HCT116 (cell line): Measurements from ENCODE around the gene RGS18. TPM values are rescaled to one million over a fixed set of nuclear protein-coding genes. Genes with fewer than 3 reads are reported as not detected.

Source experiments
- ATAC-seq: fragments of 200-7000 bp; cut with Tn5 transposase; 2 replicates; pipeline ENCODE4 v1.9.1; 2020; ENCODE audit warnings: mild to moderate bottlenecking, moderate library complexity
- BruUV-seq: library from RNA; stranded (reverse); fragments of 400-500 nt; replicated peaks from 2 replicates; lab custom pipeline; 2021; lab: Mats Ljungman, UMichigan
- CTCF ChIA-PET: fragments of 300-600 bp; sonication (Branson Sonifier 250); formaldehyde crosslinking; loops from one replicate; lab custom pipeline; 2021; ENCODE audit warnings: antibody characterized with exemption; lab: Charles Lee
- POLR2A ChIA-PET: fragments of 300-600, 350-600 bp; sonication (Branson Sonifier 250); formaldehyde crosslinking; loops from one replicate; lab custom pipeline; 2021; ENCODE audit warnings: antibody characterized with exemption; lab: Charles Lee
- RAD21 ChIA-PET, 2 experiments: fragments of 300-600 bp; sonication (Branson Sonifier 250); formaldehyde crosslinking; loops; one replicate each; lab custom pipeline; 2023; ENCODE audit warnings: low total read pairs in 2 of 2; ENCODE audit not compliant: uncharacterized antibody in 2 of 2, unreplicated experiment in 2 of 2, low non-redundant PET in 1 of 2; lab: Charles Lee
- DNase-seq: peaks from one replicate; pipeline ENCODE4 v3.0.0-alpha.2; 2010; ENCODE audit warnings: low read depth, low spot score
- H2AFZ ChIP-seq: fragments of 200-600 bp; shearing (Covaris generic), sonication (generic); 2 replicates; pipeline ENCODE4 v1.6.1; 2017; ENCODE audit warnings: low read depth, mixed run types, mixed read lengths, antibody characterized with exemption, low read length; ENCODE audit not compliant: poor library complexity, severe bottlenecking
- H3K27ac ChIP-seq: 2 replicates; pipeline ENCODE4 v1.5.1; 2012; ENCODE audit warnings: low read depth, low read length
- H3K27me3 ChIP-seq: fragments of 200-600 bp; sonication (generic); 2 replicates; pipeline ENCODE4 v1.6.1; 2016; ENCODE audit warnings: mixed run types, low read length, mixed read lengths; ENCODE audit not compliant: insufficient read depth
- H3K36me3 ChIP-seq, 2 experiments: fragments of 200-500 bp in 1 of 2; fragments of 200-600 bp in 1 of 2; sonication (Bioruptor generic) in 1 of 2; sonication (generic) in 1 of 2; 2 replicates each; pipeline versions ENCODE4 v1.5.1 to v1.6.1; 2014 to 2016; ENCODE audit warnings: low read length in 2 of 2, inconsistent platforms in 1 of 2, mixed read lengths in 1 of 2, mixed run types in 1 of 2; ENCODE audit not compliant: insufficient read depth in 2 of 2, control insufficient read depth in 1 of 2
- H3K4me1 ChIP-seq, 2 experiments: fragments of 200-600 bp in 1 of 2; sonication (generic) in 1 of 2; 2 replicates each; pipeline versions ENCODE4 v1.5.1 to v1.6.1; 2012 to 2017; ENCODE audit warnings: low read length in 2 of 2, inconsistent platforms in 1 of 2, mild to moderate bottlenecking in 1 of 2, mixed read lengths in 1 of 2, mixed run types in 1 of 2, moderate library complexity in 1 of 2; ENCODE audit not compliant: insufficient read depth in 2 of 2, control insufficient read depth in 1 of 2
- H3K4me2 ChIP-seq: fragments of 200-600 bp; sonication (generic); 2 replicates; pipeline ENCODE4 v1.6.1; 2017; ENCODE audit warnings: mixed run types, low read length, mixed read lengths
- H3K4me3 ChIP-seq, 2 experiments: fragments of 200-600 bp in 1 of 2; sonication (generic) in 1 of 2; replicated peaks in 1 of 2; 2 replicates each; pipeline ENCODE4 v1.5.1; 2011 to 2016; ENCODE audit warnings: low read length in 2 of 2, control low read depth in 1 of 2, low read depth in 1 of 2, mild to moderate bottlenecking in 1 of 2, mixed read lengths in 1 of 2, mixed run types in 1 of 2
- H3K79me2 ChIP-seq: fragments of 200-600 bp; sonication (generic); 2 replicates; pipeline ENCODE4 v1.6.1; 2017; ENCODE audit warnings: mild to moderate bottlenecking, mixed run types, low read length, moderate library complexity, mixed read lengths; ENCODE audit not compliant: insufficient read depth
- H3K9ac ChIP-seq: fragments of 200-600 bp; sonication (generic); 2 replicates; pipeline ENCODE4 v1.6.1; 2016; ENCODE audit warnings: low read length, mixed read lengths
- H3K9me2 ChIP-seq: fragments of 200-600 bp; sonication (generic), shearing (Covaris generic); 2 replicates; pipeline ENCODE4 v1.6.1; 2017; ENCODE audit warnings: mixed run types, mild to moderate bottlenecking, moderate library complexity; ENCODE audit not compliant: insufficient read depth
- H3K9me3 ChIP-seq, 2 experiments: fragments of 200-500 bp in 1 of 2; fragments of 200-600 bp in 1 of 2; sonication (Bioruptor generic) in 1 of 2; sonication (generic) in 1 of 2; 2 replicates each; pipeline ENCODE4 v1.6.1; 2014 to 2017; ENCODE audit warnings: low read length in 2 of 2, mixed read lengths in 2 of 2, inconsistent platforms in 1 of 2, low read depth in 1 of 2, mild to moderate bottlenecking in 1 of 2, mixed run types in 1 of 2, moderate library complexity in 1 of 2; ENCODE audit not compliant: control insufficient read depth in 1 of 2, insufficient read depth in 1 of 2
- H4K20me1 ChIP-seq: fragments of 200-600 bp; sonication (generic), shearing (Covaris generic); 2 replicates; pipeline ENCODE4 v1.6.1; 2017; ENCODE audit warnings: mixed run types, mild to moderate bottlenecking, moderate library complexity; ENCODE audit not compliant: insufficient read depth
- ATF3 ChIP-seq: IDR thresholded peaks from 2 replicates; pipeline ENCODE4 v1.6.1; 2012
- CBX3 ChIP-seq: IDR thresholded peaks from 2 replicates; pipeline ENCODE4 v1.6.1; 2012; ENCODE audit warnings: low read depth
- CTCF ChIP-seq, 3 experiments: fragments of 200-600 bp in 1 of 3; sonication (generic) in 1 of 3; IDR thresholded peaks in 2 of 3; conservative IDR thresholded peaks in 1 of 3; 2 replicates each; pipeline ENCODE4 v1.5.1; 2012 to 2017; ENCODE audit warnings: low read depth in 2 of 3, low read length in 2 of 3, antibody characterized with exemption in 1 of 3, borderline replicate concordance in 1 of 3, control low read depth in 1 of 3, mild to moderate bottlenecking in 1 of 3, mixed read lengths in 1 of 3, mixed run types in 1 of 3, moderate library complexity in 1 of 3; ENCODE audit not compliant: insufficient read depth in 1 of 3
- EZH2 ChIP-seq: fragments of 200-600 bp; sonication (generic); IDR thresholded peaks from 2 replicates; pipeline ENCODE4 v1.6.1; 2017; ENCODE audit warnings: antibody characterized with exemption, mixed run types
- FOSL1 ChIP-seq: IDR thresholded peaks from 2 replicates; pipeline ENCODE4 v1.6.1; 2012; ENCODE audit warnings: low read depth
- MAX ChIP-seq: IDR thresholded peaks from 2 replicates; pipeline ENCODE4 v1.6.1; 2012
- POLR2A ChIP-seq: IDR thresholded peaks from 2 replicates; pipeline ENCODE4 v1.7.0; 2011; ENCODE audit warnings: borderline replicate concordance; ENCODE audit not compliant: insufficient read depth, insufficient read length; ENCODE audit errors: extremely low read depth
- POLR2AphosphoS5 ChIP-seq: IDR thresholded peaks from 2 replicates; pipeline ENCODE4 v1.6.1; 2011; ENCODE audit warnings: mild to moderate bottlenecking, low read depth, low read length, moderate library complexity
- RAD21 ChIP-seq: IDR thresholded peaks from 2 replicates; pipeline ENCODE4 v1.6.1; 2012; ENCODE audit warnings: low read depth, mild to moderate bottlenecking
- SIN3A ChIP-seq: IDR thresholded peaks from 2 replicates; pipeline ENCODE4 v1.6.1; 2012; ENCODE audit warnings: low read depth
- SP1 ChIP-seq: IDR thresholded peaks from 2 replicates; pipeline ENCODE4 v1.6.1; 2012; ENCODE audit warnings: low read depth
- ZNF274 ChIP-seq: fragments of 200-500 bp; sonication (Bioruptor generic); IDR thresholded peaks from 2 replicates; pipeline ENCODE4 v1.6.1; 2014; ENCODE audit warnings: mild to moderate bottlenecking, low read depth, low read length, inconsistent platforms
- intact Hi-C: fragments of 100-400 bp; cut with micrococcal nuclease; formaldehyde crosslinking; loops from 2 replicates; pipeline ENCODE4 v1.10.0; 2022
- total RNA-seq: library from RNA; stranded (reverse); gene quantifications from one replicate; pipeline ENCODE4 v1.2.1, GENCODE V29; 2021; ENCODE audit not compliant: unreplicated experiment

RGS18 gene
- total RNA-seq, 1 experiment from 2014 or later: not detected

GRCh38 chr1:192175971-192176370, 17.7 kb downstream of the RGS18 start:
- no peak for ATAC-seq
- Histone ChIP-seq H3K9ac (no peak overlapping the region), H4K20me1 (no peaks in the 10 kb centered on the region), H2AFZ (no peak overlapping the region), H3K4me3 (no peak overlapping the region), H3K36me3 (no peaks in the 10 kb centered on the region), H3K79me2 (no peaks in the 10 kb centered on the region), H3K4me2 (no peak overlapping the region), H3K4me1 (no peaks in the 10 kb centered on the region), H3K9me3 (no peaks in the 10 kb centered on the region), H3K27ac (no peak overlapping the region), H3K27me3 (no peaks in the 10 kb centered on the region), H3K9me2 (no peaks in the 10 kb centered on the region)
- DNase-seq: no peak
- TF ChIP-seq EZH2 (no peak), ZNF274 (no peak), ATF3 (no peak), POLR2A (no peak)
- no TSS peak for BruUV-seq
- ChIA-PET CTCF (no interaction called here), POLR2A (no interaction called here), RAD21 (no interaction called here)
- intact Hi-C loops: no loop called here

GRCh38 chr1:192183788-192184187, 25.5 kb downstream of the RGS18 start:
- CTCF ChIA-PET: no interaction called here

More at GRCh38 chr1:192183788-192184187, 25.5 kb downstream of the RGS18 start:
- DNase-seq: no peak
- Histone ChIP-seq H3K79me2 (no peaks in the 10 kb centered on the region), H3K4me3 (no peak overlapping the region), H3K4me2 (no peak overlapping the region), H3K36me3 (no peaks in the 10 kb centered on the region), H3K27ac (no peak overlapping the region), H3K27me3 (no peaks in the 10 kb centered on the region)
- no TSS peak for BruUV-seq
- intact Hi-C loops: no loop called here
- RAD21 ChIA-PET: no interaction called here
- no peak for TF ChIP-seq FOSL1
- no peak for TF ChIP-seq CTCF (IDR thresholded peaks at IDR 0.05 in 2 of 3, conservative IDR thresholded peaks at IDR 0.05 in 1 of 3; ENCODE audit: borderline replicate concordance in 1 of 3, insufficient read depth in 1 of 3, low read depth in 2 of 3, low read length in 2 of 3)
- no peak for TF ChIP-seq RAD21
- no peak for TF ChIP-seq CBX3
- no peak for TF ChIP-seq EZH2
- no peak for TF ChIP-seq MAX
- TF ChIP-seq ATF3: no peak
- no peak for TF ChIP-seq SP1
- TF ChIP-seq POLR2AphosphoS5: no peak
- no peak for TF ChIP-seq SIN3A
- TF ChIP-seq, all 23 proteins: peak for 0
- Histone ChIP-seq H4K20me1 (no peaks in the 10 kb centered on the region), H3K9me3 (no peaks in the 10 kb centered on the region), H3K9ac (no peak overlapping the region), H3K9me2 (no peaks in the 10 kb centered on the region), H2AFZ (no peak overlapping the region), H3K4me1 (no peaks in the 10 kb centered on the region)
- ATAC-seq: no peak
- POLR2A ChIA-PET: no interaction called here
